ENCODE results near the gene IL37.

IL37 gene

DNA sequence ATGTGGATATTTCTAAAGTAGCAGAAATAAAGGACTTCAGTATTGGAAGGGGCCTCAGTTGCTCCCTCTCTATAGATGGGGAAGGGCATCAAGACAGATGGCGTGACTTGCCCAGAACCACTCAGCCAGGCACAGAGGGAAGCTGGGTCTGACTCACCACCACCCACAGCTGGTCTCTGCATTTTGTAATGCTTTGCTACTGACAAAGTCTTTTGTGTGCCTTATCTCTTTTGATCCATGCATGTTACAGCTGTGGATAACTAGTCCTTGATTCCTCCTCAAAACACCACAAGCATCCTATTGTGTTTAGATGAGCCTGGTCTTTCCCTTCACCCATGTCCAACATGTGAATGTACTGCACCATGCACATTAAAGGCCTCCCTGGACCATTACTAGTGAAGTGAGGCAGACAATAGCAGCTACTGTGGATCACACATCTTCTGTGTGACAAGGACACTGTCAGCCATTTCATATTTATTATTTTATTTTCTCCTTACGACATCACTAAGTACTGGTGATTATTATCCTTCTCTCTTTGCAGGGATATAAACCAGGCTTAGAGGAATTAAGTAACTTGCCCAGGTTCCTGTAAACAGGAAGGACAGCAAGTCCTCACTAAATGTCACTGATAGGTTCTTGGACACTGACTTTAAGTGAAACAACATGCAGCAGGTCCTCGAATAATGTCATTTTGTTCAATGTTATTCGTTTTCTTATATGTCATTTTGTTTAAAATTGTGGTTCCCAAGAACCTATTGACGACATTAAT is 29.6 kb upstream of the IL37 start:
- Histone ChIP-seq H3K27ac (no peak overlapping the region), H3K4me2 (no peak overlapping the region), H3K9ac (no peak overlapping the region), H3K27me3 (ENCODE audit: insufficient read depth, low read depth) (no peaks in the 10 kb centered on the region), H3K36me3 (ENCODE audit: insufficient read depth) (no peaks in the 10 kb centered on the region), H3K4me3 (IDR thresholded peaks at IDR 0.05; ENCODE audit: insufficient read depth, low read depth, low read length) (no peak overlapping the region), H2AFZ (ENCODE audit: low read depth) (no peak overlapping the region), H4K20me1 (ENCODE audit: insufficient read depth) (no peaks in the 10 kb centered on the region), H3K4me1 (ENCODE audit: low read depth, poor library complexity, severe bottlenecking) (no peaks in the 10 kb centered on the region), H3K79me2 (ENCODE audit: insufficient read depth, low read depth) (no peaks in the 10 kb centered on the region)
- TF ChIP-seq, protein P1, sequence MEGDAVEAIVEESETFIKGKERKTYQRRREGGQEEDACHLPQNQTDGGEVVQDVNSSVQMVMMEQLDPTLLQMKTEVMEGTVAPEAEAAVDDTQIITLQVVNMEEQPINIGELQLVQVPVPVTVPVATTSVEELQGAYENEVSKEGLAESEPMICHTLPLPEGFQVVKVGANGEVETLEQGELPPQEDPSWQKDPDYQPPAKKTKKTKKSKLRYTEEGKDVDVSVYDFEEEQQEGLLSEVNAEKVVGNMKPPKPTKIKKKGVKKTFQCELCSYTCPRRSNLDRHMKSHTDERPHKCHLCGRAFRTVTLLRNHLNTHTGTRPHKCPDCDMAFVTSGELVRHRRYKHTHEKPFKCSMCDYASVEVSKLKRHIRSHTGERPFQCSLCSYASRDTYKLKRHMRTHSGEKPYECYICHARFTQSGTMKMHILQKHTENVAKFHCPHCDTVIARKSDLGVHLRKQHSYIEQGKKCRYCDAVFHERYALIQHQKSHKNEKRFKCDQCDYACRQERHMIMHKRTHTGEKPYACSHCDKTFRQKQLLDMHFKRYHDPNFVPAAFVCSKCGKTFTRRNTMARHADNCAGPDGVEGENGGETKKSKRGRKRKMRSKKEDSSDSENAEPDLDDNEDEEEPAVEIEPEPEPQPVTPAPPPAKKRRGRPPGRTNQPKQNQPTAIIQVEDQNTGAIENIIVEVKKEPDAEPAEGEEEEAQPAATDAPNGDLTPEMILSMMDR (conservative IDR thresholded peaks at IDR 0.05; ENCODE audit: low read depth, low read length): no peak

DNA sequence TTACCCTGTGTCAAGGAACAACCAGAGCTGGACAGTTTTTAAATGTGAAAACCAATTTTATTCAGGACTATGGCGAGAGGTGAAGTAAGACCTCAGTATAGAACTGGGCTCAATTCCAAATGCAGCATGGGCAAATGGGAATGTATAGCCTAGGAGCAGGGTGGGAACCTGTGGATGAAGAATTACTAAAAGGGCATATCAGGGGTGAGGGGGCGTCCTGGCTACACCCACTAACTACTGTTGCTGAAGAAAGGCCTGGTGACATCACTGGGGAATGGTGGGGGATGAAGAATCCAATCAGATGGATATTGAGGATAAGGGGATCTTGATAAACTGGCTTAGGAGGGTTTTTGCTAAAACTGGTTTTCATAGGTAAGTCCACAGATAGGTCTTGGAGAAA is 27.3 kb upstream of the IL37 start:
- no peaks in the 10 kb centered on the region for H3K79me2 ChIP-seq (ENCODE audit: insufficient read depth, low read depth)
- peaks cover 8% of the 10 kb centered on the region for H3K4me1 ChIP-seq (ENCODE audit: low read depth, poor library complexity, severe bottlenecking)
- H3K27ac ChIP-seq: no peak overlapping the region
- no peak overlapping the region for H3K4me3 ChIP-seq (IDR thresholded peaks at IDR 0.05; ENCODE audit: insufficient read depth, low read depth, low read length)
- no peak overlapping the region for H3K9ac ChIP-seq
- H3K4me2 ChIP-seq: no peak overlapping the region
- no peak overlapping the region for H2AFZ ChIP-seq (ENCODE audit: low read depth)
- H3K27me3 ChIP-seq (ENCODE audit: insufficient read depth, low read depth): no peaks in the 10 kb centered on the region
- H4K20me1 ChIP-seq (ENCODE audit: insufficient read depth): no peaks in the 10 kb centered on the region
- H3K36me3 ChIP-seq (ENCODE audit: insufficient read depth): no peaks in the 10 kb centered on the region
- TF ChIP-seq, protein P1 (conservative IDR thresholded peaks at IDR 0.05; ENCODE audit: low read depth, low read length): no peak

DNA sequence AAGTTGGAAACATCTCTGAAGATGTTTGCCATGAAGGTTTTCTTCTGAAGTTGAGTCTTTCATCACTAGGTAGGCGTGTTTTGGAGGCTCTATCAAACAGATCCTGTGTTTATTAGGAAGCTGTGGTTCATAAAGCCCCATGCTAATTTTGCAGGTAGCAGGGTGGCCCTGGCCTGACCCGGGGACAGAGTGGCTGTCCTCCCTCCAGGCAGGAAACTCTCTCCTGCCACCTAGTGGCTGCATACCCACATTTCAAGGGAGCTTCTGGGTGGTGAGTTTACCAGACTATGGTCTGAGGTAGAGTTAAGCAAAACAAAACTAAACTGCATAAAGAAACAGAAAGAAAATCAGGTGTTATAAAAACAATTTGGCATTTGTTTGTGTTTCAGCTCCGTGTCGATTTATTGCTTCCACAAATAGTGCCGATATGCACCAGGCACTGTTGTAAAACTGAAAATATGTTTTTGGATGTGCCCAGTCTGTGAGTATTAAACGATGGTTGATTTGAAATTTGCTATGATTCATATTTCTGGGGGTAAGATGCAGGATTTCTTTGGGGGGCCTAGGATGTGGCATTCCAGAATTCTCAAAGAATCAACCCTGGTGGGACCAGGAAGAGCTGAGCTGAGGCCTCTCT is 26.0 kb upstream of the IL37 start:
- Histone ChIP-seq H2AFZ (ENCODE audit: low read depth) (peak overlapping the region; percentile 9; the same call in 1 of the 2 replicates), H3K4me2 (no peak overlapping the region)

DNA sequence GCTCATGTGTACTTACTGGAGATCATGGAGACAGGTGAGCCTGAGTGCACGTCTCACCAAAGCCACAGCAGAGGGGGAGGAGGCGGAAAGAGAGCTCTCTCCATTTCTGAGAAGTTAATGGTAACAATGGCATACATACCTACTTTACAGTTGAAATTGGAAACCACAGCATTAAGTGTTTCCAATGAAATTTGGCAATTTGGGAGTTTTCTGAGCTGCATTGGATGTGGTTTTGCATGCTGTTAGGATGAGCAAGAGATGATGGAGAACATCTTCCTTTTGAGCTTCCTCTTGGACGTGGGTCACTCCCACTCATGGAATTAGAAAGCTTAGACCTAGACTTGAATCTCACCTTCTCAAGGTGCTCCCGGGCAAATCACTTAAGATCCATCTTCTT is 25.5 kb upstream of the IL37 start:
- H2AFZ ChIP-seq (ENCODE audit: low read depth): peak overlapping the region; percentile 9; the same call in 1 of the 2 replicates
- TF ChIP-seq, protein P1 (conservative IDR thresholded peaks at IDR 0.05; ENCODE audit: low read depth, low read length): no peak
- no peak overlapping the region for H3K4me2 ChIP-seq
- H3K4me1 ChIP-seq (ENCODE audit: low read depth, poor library complexity, severe bottlenecking): peaks cover 8% of the 10 kb centered on the region
- no peaks in the 10 kb centered on the region for H3K27me3 ChIP-seq (ENCODE audit: insufficient read depth, low read depth)
- no peak overlapping the region for H3K4me3 ChIP-seq (IDR thresholded peaks at IDR 0.05; ENCODE audit: insufficient read depth, low read depth, low read length)
- no peaks in the 10 kb centered on the region for H3K36me3 ChIP-seq (ENCODE audit: insufficient read depth)
- no peaks in the 10 kb centered on the region for H3K79me2 ChIP-seq (ENCODE audit: insufficient read depth, low read depth)
- no peak overlapping the region for H3K9ac ChIP-seq
- no peaks in the 10 kb centered on the region for H4K20me1 ChIP-seq (ENCODE audit: insufficient read depth)
- H3K27ac ChIP-seq: no peak overlapping the region

More for the DNA sequence above, 26.0 kb upstream of the IL37 start:
- Histone ChIP-seq H4K20me1 (ENCODE audit: insufficient read depth) (no peaks in the 10 kb centered on the region), H3K9ac (no peak overlapping the region), H3K27me3 (ENCODE audit: insufficient read depth, low read depth) (no peaks in the 10 kb centered on the region), H3K36me3 (ENCODE audit: insufficient read depth) (no peaks in the 10 kb centered on the region), H3K27ac (no peak overlapping the region), H3K4me3 (IDR thresholded peaks at IDR 0.05; ENCODE audit: insufficient read depth, low read depth, low read length) (no peak overlapping the region), H3K4me1 (ENCODE audit: low read depth, poor library complexity, severe bottlenecking) (peaks cover 8% of the 10 kb centered on the region), H3K79me2 (ENCODE audit: insufficient read depth, low read depth) (no peaks in the 10 kb centered on the region)
- TF ChIP-seq, protein P1 (conservative IDR thresholded peaks at IDR 0.05; ENCODE audit: low read depth, low read length): peak; percentile 82

All from KMS-11 (cell line).